Measurements from ENCODE around the gene PLSCR2.
"Not testable (repeated sequence)": the region's sequence is repeated elsewhere in the genome, so short reads cannot be mapped to it uniquely, and the experiment has no call there.

PLSCR2 gene

GRCh38 chr3:146469150-146470017, at the start of gene PLSCR2:
TSS of gene PLSCR2 (minus strand) at chr3:146469561. CDS start at chr3:146459904, 9,657 bp downstream.
- DNase-seq: peak; percentile 72

GRCh38 chr3:146517684-146518435, 48.5 kb upstream of the PLSCR2 start:
- DNase-seq: no peak

GRCh38 chr3:146513386-146514051, 44.2 kb upstream of the PLSCR2 start:
- no peak for DNase-seq

- no peak for DNase-seq
These were observed 42.2 kb upstream of the PLSCR2 start for GRCh38 chr3:146511402-146512134.

- no peak for DNase-seq
These were observed 38.2 kb upstream of the PLSCR2 start for GRCh38 chr3:146507331-146508120.

- no peak for DNase-seq
These were observed 36.2 kb upstream of the PLSCR2 start for GRCh38 chr3:146505516-146505915.

GRCh38 chr3:146504498-146505197, 35.3 kb upstream of the PLSCR2 start:
- DNase-seq: no peak

GRCh38 chr3:146503461-146504202, 34.3 kb upstream of the PLSCR2 start:
- DNase-seq: no peak

GRCh38 chr3:146502887-146503460, 33.6 kb upstream of the PLSCR2 start:
- DNase-seq: no peak

- DNase-seq: no peak
These were observed 32.4 kb upstream of the PLSCR2 start for GRCh38 chr3:146501752-146502151.

GRCh38 chr3:146499701-146500100, 30.3 kb upstream of the PLSCR2 start:
- DNase-seq: no peak

GRCh38 chr3:146498002-146498736, 28.8 kb upstream of the PLSCR2 start:
- peak; percentile 7 for DNase-seq

- not testable (repeated sequence) for DNase-seq
These were observed 27.9 kb upstream of the PLSCR2 start for GRCh38 chr3:146497145-146497843.

GRCh38 chr3:146496726-146497125, 27.4 kb upstream of the PLSCR2 start:
- no peak for DNase-seq

GRCh38 chr3:146496251-146496650, 26.9 kb upstream of the PLSCR2 start:
- DNase-seq: no peak

GRCh38 chr3:146493761-146494160, 24.4 kb upstream of the PLSCR2 start:
- DNase-seq: no peak

GRCh38 chr3:146493221-146493620, 23.9 kb upstream of the PLSCR2 start:
- DNase-seq: no peak

GRCh38 chr3:146491303-146491702, 21.9 kb upstream of the PLSCR2 start:
- no peak for DNase-seq

- DNase-seq: no peak
These were observed 15.9 kb upstream of the PLSCR2 start for GRCh38 chr3:146485297-146485696.

Data from activated naive CD4-positive, alpha-beta T cell treated with Interleukin-2 at 50 U/mL for 16 hours (primary cell).